OCI-LY3 (cell line): Measurements from ENCODE around the gene TMC2.

Experiments used
- EZH2phosphoT487 ChIP-seq: fragments of 200-600 bp; shearing (Covaris generic); IDR thresholded peaks from 2 replicates; pipeline ENCODE4 v1.6.1; 2018; ENCODE audit warnings: antibody characterized with exemption, mixed run types, low read depth
- TF ChIP-seq, protein P1 (sequence below): fragments of 200-600, 300-600 bp; sonication (generic); IDR thresholded peaks from 2 replicates; pipeline ENCODE4 v1.5.1; 2014; ENCODE audit warnings: antibody characterized with exemption, low read length, low read depth

DNA sequence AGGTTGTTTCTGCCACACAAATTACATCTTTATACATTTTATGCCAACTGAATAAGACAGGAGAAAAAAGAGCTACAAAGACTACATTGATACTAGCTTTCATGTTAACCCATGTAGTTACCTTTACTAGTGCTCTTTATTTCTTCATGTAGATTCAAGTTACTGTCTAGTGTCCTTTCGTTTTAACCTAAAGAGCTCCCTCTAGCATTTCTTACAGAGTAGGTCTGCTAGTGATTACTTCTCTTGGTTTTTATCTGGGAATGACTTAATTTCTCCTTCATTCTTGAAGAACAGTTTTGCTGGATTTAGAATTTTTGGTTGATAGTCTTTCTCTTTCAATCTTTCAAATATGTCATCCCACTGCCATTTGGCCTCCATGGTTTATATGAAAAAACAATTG lies 94.9 kb downstream of the TMC2 start:
- TF ChIP-seq, protein P1, sequence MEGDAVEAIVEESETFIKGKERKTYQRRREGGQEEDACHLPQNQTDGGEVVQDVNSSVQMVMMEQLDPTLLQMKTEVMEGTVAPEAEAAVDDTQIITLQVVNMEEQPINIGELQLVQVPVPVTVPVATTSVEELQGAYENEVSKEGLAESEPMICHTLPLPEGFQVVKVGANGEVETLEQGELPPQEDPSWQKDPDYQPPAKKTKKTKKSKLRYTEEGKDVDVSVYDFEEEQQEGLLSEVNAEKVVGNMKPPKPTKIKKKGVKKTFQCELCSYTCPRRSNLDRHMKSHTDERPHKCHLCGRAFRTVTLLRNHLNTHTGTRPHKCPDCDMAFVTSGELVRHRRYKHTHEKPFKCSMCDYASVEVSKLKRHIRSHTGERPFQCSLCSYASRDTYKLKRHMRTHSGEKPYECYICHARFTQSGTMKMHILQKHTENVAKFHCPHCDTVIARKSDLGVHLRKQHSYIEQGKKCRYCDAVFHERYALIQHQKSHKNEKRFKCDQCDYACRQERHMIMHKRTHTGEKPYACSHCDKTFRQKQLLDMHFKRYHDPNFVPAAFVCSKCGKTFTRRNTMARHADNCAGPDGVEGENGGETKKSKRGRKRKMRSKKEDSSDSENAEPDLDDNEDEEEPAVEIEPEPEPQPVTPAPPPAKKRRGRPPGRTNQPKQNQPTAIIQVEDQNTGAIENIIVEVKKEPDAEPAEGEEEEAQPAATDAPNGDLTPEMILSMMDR: peak; percentile 50
- TF ChIP-seq EZH2phosphoT487: no peak
